DOHH2 (cell line): Measurements from ENCODE around the gene STAT5B.

Experiments
- H3F3A ChIP-seq: fragments of 200-600 bp; sonication (generic), shearing (Covaris generic); 2 replicates; pipeline ENCODE4 v1.6.0; 2016; ENCODE audit warnings: antibody characterized with exemption, mild to moderate bottlenecking; ENCODE audit not compliant: control insufficient read depth, insufficient read depth
- H3K27ac ChIP-seq: fragments of 200-600 bp; sonication (generic); 2 replicates; pipeline ENCODE4 v1.5.1; 2014; ENCODE audit warnings: low read depth, mild to moderate bottlenecking, low read length, moderate library complexity
- H3K27me3 ChIP-seq: fragments of 200-600 bp; sonication (generic); 2 replicates; pipeline ENCODE4 v1.6.1; 2014; ENCODE audit warnings: mild to moderate bottlenecking, low read length, mixed read lengths; ENCODE audit not compliant: control insufficient read depth
- H3K36me3 ChIP-seq: fragments of 200-600 bp; sonication (generic); 2 replicates; pipeline ENCODE4 v1.6.1; 2014; ENCODE audit warnings: mild to moderate bottlenecking, low read length, moderate library complexity, mixed read lengths; ENCODE audit not compliant: control insufficient read depth
- H3K4me1 ChIP-seq: fragments of 200-600 bp; sonication (generic); 2 replicates; pipeline ENCODE4 v1.6.1; 2014; ENCODE audit warnings: mild to moderate bottlenecking, low read length, mixed read lengths; ENCODE audit not compliant: control insufficient read depth
- H3K4me2 ChIP-seq: fragments of 200-600 bp; sonication (generic); 2 replicates; pipeline ENCODE4 v1.6.0; 2014; ENCODE audit warnings: mild to moderate bottlenecking, low read length, moderate library complexity
- H3K4me3 ChIP-seq: fragments of 200-600 bp; sonication (generic); 2 replicates; pipeline ENCODE4 v1.5.1; 2014; ENCODE audit warnings: mild to moderate bottlenecking, low read length, mixed read lengths
- H3K79me2 ChIP-seq: fragments of 200-600 bp; sonication (generic); 2 replicates; pipeline ENCODE4 v1.6.1; 2014; ENCODE audit warnings: mild to moderate bottlenecking, low read length, mixed read lengths; ENCODE audit not compliant: control insufficient read depth
- H3K9me2 ChIP-seq: fragments of 200-600 bp; sonication (generic); replicated peaks from 2 replicates; pipeline ENCODE4 v1.6.1; 2014; ENCODE audit warnings: mild to moderate bottlenecking, low read length, mixed read lengths; ENCODE audit not compliant: control insufficient read depth
- H3K9me3 ChIP-seq: fragments of 200-600 bp; sonication (generic); 2 replicates; pipeline ENCODE4 v1.6.1; 2014; ENCODE audit warnings: antibody characterized with exemption, low read length, mixed read lengths; ENCODE audit not compliant: control insufficient read depth, insufficient read depth
- H4K20me1 ChIP-seq: fragments of 200-600 bp; sonication (generic); 2 replicates; pipeline ENCODE4 v1.6.0; 2014; ENCODE audit warnings: low read depth, mild to moderate bottlenecking, antibody characterized with exemption, low read length, moderate library complexity; ENCODE audit not compliant: control insufficient read depth, insufficient read depth
- EZH2phosphoT487 ChIP-seq: fragments of 200-600 bp; sonication (generic); IDR thresholded peaks from 2 replicates; pipeline ENCODE4 v1.6.1; 2017; ENCODE audit warnings: borderline replicate concordance, mild to moderate bottlenecking, antibody characterized with exemption, low read length, moderate library complexity, mixed read lengths
- TF ChIP-seq, protein P1 (sequence below): fragments of 200-600 bp; sonication (generic); IDR thresholded peaks from one replicate; pipeline ENCODE4 v1.5.1; 2014; ENCODE audit warnings: antibody characterized with exemption, mild to moderate bottlenecking, low read depth, low read length; ENCODE audit not compliant: poor library complexity, severe bottlenecking

The STAT5B gene

DNA sequence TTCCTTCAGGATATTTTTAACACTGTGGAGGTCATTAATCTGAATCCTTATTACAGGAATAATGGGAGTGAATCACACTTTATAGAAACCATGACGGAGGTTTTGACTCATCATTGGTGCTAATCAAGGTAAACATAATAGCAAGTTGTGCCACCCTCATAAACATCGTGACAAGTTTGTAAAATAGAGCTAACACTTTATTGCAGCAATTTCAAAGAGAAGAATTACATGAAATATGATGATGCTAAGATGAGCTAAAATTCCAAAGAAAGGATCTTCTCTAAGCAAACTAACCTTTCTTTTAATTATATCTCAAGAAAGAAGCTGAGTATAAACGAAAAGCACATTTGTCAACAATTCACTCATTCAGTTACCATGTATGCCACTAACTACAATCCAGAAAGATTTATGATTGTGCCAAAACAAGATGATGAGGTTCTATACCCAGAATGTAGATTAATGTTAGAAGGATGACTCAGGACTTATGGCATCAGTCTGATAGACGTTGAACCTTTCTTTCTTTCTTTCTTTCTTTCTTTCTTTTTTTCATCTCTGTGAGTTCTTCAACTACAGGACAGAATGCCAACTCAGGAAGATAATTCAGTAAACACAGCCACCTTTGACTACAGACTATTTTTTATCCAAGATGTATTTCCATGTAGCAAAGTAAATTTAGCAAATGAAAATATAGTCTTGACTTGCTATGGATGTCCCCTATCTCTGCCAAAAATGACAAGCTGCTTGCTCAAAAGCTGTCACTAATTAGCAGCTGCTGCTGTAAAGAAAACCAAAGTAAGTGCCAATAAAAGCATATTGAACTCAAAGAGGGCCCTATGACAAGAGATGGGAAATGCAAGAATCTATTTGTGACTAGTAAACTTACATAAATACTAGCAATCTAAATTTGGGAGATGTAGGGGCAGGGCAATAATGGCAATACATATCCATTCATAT, 23.3 kb downstream of the STAT5B start:
- Histone ChIP-seq H4K20me1 (no peaks in the 10 kb centered on the region), H3K9me3 (no peaks in the 10 kb centered on the region), H3K4me1 (peaks cover 99% of the 10 kb centered on the region), H3K4me2 (peak overlapping the region; percentile 93), H3K27me3 (no peaks in the 10 kb centered on the region), H3K79me2 (peaks cover 93% of the 10 kb centered on the region), H3F3A (peaks cover 52% of the 10 kb centered on the region), H3K27ac (peak overlapping the region; percentile 95), H3K9me2 (no peaks in the 10 kb centered on the region), H3K36me3 (no peaks in the 10 kb centered on the region), H3K4me3 (peak overlapping the region; percentile 26)
- TF ChIP-seq, protein P1, sequence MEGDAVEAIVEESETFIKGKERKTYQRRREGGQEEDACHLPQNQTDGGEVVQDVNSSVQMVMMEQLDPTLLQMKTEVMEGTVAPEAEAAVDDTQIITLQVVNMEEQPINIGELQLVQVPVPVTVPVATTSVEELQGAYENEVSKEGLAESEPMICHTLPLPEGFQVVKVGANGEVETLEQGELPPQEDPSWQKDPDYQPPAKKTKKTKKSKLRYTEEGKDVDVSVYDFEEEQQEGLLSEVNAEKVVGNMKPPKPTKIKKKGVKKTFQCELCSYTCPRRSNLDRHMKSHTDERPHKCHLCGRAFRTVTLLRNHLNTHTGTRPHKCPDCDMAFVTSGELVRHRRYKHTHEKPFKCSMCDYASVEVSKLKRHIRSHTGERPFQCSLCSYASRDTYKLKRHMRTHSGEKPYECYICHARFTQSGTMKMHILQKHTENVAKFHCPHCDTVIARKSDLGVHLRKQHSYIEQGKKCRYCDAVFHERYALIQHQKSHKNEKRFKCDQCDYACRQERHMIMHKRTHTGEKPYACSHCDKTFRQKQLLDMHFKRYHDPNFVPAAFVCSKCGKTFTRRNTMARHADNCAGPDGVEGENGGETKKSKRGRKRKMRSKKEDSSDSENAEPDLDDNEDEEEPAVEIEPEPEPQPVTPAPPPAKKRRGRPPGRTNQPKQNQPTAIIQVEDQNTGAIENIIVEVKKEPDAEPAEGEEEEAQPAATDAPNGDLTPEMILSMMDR, result no peak
- TF ChIP-seq EZH2phosphoT487, result no peak

DNA sequence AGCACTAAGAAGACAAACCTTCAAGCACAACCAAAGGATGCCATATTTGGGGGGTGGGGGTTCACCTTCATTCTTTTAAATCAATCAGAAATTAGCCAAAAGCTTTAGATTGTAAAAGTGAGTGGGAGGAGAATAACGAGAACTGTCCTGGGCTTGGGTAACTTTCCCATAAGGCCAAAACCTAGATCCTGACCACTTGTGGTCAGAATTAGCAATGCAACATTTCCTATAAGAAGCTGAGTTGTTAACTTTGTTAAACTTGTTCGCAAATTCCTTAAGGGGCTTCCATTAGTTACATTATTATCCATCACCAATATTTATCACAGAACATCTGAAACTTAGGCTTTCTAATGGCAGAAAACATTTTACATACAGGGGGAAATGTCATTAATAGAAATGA, 25.1 kb downstream of the STAT5B start:
- Histone ChIP-seq H3K36me3 (no peaks in the 10 kb centered on the region), H3K9me2 (no peaks in the 10 kb centered on the region), H4K20me1 (no peaks in the 10 kb centered on the region), H3K4me1 (peaks cover 94% of the 10 kb centered on the region), H3K4me3 (peak overlapping the region; percentile 8), H3K79me2 (peaks cover 92% of the 10 kb centered on the region), H3K9me3 (no peaks in the 10 kb centered on the region), H3K27ac (peak overlapping the region; percentile 84), H3K27me3 (no peaks in the 10 kb centered on the region), H3K4me2 (peak overlapping the region; percentile 69), H3F3A (peaks cover 41% of the 10 kb centered on the region)
- TF ChIP-seq, protein P1, result peak; percentile 54
- TF ChIP-seq EZH2phosphoT487, result no peak

DNA sequence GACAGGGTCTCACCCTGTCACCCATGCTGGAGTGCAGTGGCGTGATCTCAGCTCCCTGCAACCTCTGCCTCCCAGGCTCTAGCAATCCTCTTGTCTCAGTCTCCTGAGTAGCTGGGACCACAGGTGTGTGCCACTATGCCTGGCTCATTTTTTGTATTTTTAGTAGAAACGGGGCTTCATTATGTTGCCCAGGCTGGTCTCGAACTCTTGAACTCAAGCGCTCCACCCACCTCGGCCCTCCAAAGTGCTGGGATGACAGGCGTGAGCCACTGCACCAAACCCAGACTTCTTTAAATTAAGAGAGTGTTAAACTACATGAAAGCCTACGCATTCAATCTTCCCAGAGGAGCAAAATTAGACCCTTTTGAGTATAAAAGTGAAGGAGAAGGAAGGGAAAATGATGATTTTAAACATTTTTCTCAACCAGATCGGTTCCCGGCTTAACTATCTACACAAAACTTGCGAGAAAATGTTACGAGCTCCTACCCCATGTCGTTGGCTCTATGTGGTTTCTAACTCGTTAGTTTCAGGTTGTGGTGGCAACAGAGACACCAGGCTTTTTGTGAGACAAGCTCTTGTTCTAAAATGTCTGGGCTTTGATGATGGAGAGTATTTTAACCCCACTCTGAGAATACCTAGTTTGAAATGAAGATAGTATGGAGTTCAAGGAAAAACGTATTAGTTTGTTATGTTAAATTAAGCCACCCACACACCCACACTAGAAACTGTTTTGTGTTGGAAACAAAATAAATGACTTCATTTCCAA, 26.3 kb downstream of the STAT5B start:
- H3K36me3 ChIP-seq, result no peaks in the 10 kb centered on the region
- H4K20me1 ChIP-seq, result no peaks in the 10 kb centered on the region
- peak overlapping the region; percentile 69 for H3K4me2 ChIP-seq
- H3K4me3 ChIP-seq, result peak overlapping the region; percentile 64
- peak overlapping the region; percentile 84 for H3K27ac ChIP-seq
- H3K4me1 ChIP-seq, result peaks cover 82% of the 10 kb centered on the region
- no peaks in the 10 kb centered on the region for H3K9me3 ChIP-seq
- H3K9me2 ChIP-seq, result no peaks in the 10 kb centered on the region
- H3F3A ChIP-seq, result peaks cover 33% of the 10 kb centered on the region
- no peaks in the 10 kb centered on the region for H3K27me3 ChIP-seq
- TF ChIP-seq, protein P1, result no peak
- TF ChIP-seq EZH2phosphoT487, result no peak
- H3K79me2 ChIP-seq, result peaks cover 90% of the 10 kb centered on the region
